HepG2 (cell line): ENCODE measurements around the gene SLC4A2. TPM values are rescaled to one million over a fixed set of nuclear protein-coding genes. Genes with fewer than 3 reads are reported as not detected.
A peak's percentile ranks its signal among the peaks of the same experiment; 100 is the strongest.

ENCODE experiments used
- E2F2 ChIP-seq: sonication (generic); formaldehyde crosslinking; IDR thresholded peaks from 2 replicates; pipeline ENCODE4 v1.4.0; 2020; ENCODE audit warnings: missing genetic modification reagents, borderline replicate concordance
- E2F5 ChIP-seq: sonication (generic); formaldehyde crosslinking; conservative IDR thresholded peaks from 2 replicates; pipeline ENCODE4 v1.4.0; 2020; ENCODE audit warnings: missing genetic modification reagents
- FOSL2 ChIP-seq: sonication (generic); formaldehyde crosslinking; IDR thresholded peaks from 2 replicates; pipeline ENCODE4 v1.4.0; 2020; ENCODE audit warnings: missing genetic modification reagents
- HNRNPL ChIP-seq: fragments of 200-400 bp; formaldehyde crosslinking; IDR thresholded peaks from 2 replicates; pipeline ENCODE4 v1.6.1; 2017; ENCODE audit warnings: mild to moderate bottlenecking, low read depth, low read length
- KDM3A ChIP-seq: IDR thresholded peaks from 2 replicates; pipeline ENCODE4 v1.6.1; 2018; ENCODE audit warnings: low read depth, missing compliant biosample characterization
- RBAK ChIP-seq: sonication (generic); formaldehyde crosslinking; IDR thresholded peaks from 2 replicates; pipeline ENCODE4 v1.5.1; 2020; ENCODE audit warnings: mild to moderate bottlenecking, missing genetic modification reagents
- SAP130 ChIP-seq: IDR thresholded peaks from 2 replicates; pipeline ENCODE4 v1.6.1; 2016; ENCODE audit warnings: low read depth
- SIN3B ChIP-seq: fragments of 150-350 bp; IDR thresholded peaks from 2 replicates; pipeline ENCODE4 v1.6.1; 2014; ENCODE audit warnings: low read length
- THAP11 ChIP-seq: IDR thresholded peaks from 2 replicates; pipeline ENCODE4 v1.6.1; 2016; ENCODE audit warnings: missing biosample characterization, missing genetic modification reagents
- ZFX ChIP-seq: sonication (generic); formaldehyde crosslinking; IDR thresholded peaks from 2 replicates; pipeline ENCODE4 v1.4.0; 2020; ENCODE audit warnings: mild to moderate bottlenecking, low read depth, missing genetic modification reagents, moderate library complexity
- ZNF20 ChIP-seq: sonication (generic); formaldehyde crosslinking; IDR thresholded peaks from 2 replicates; pipeline ENCODE4 v1.4.0; 2020; ENCODE audit warnings: mild to moderate bottlenecking, moderate library complexity, missing genetic modification reagents
- ZNF281 ChIP-seq: sonication (generic); formaldehyde crosslinking; IDR thresholded peaks from 2 replicates; pipeline ENCODE4 v1.4.0; 2020; ENCODE audit warnings: missing genetic modification reagents, borderline replicate concordance
- ZNF331 ChIP-seq: sonication (generic); formaldehyde crosslinking; IDR thresholded peaks from 2 replicates; pipeline ENCODE4 v1.4.0; 2020; ENCODE audit warnings: missing genetic modification reagents
- ZNF33B ChIP-seq: sonication (generic); formaldehyde crosslinking; IDR thresholded peaks from 2 replicates; pipeline ENCODE4 v1.5.1; 2020; ENCODE audit warnings: mild to moderate bottlenecking, missing genetic modification reagents
- ZNF362 ChIP-seq: sonication (generic); formaldehyde crosslinking; IDR thresholded peaks from 2 replicates; pipeline ENCODE4 v1.4.0; 2020; ENCODE audit warnings: missing genetic modification reagents, mild to moderate bottlenecking, borderline replicate concordance
- ZNF619 ChIP-seq: sonication (generic); formaldehyde crosslinking; IDR thresholded peaks from 2 replicates; pipeline ENCODE4 v1.4.0; 2020; ENCODE audit warnings: mild to moderate bottlenecking, missing genetic modification reagents
- ZNF678 ChIP-seq: sonication (generic); formaldehyde crosslinking; IDR thresholded peaks from 2 replicates; pipeline ENCODE4 v1.4.0; 2020; ENCODE audit warnings: mild to moderate bottlenecking, missing genetic modification reagents
- ZNF687 ChIP-seq: sonication (generic); formaldehyde crosslinking; IDR thresholded peaks from 2 replicates; pipeline ENCODE4 v1.5.1; 2020; ENCODE audit warnings: mild to moderate bottlenecking, missing genetic modification reagents, moderate library complexity
- polyA plus RNA-seq, 8 experiments: library from polyadenylated mRNA; depleted of rRNA in 3 of 8; stranded (reverse) in 7 of 8; unstranded in 1 of 8; fragments of >200 nt; fragmentation: Illumina TruSeq in 4 of 8; extraction: Trizol in 4 of 8; gene quantifications; 2 replicates each; pipeline versions ENCODE4 v1.2.1 to v1.2.3, GENCODE V29; 2011 to 2016; ENCODE audit warnings: low read depth in 4 of 8, missing spikeins in 1 of 8, mixed read lengths in 1 of 8; ENCODE audit not compliant: insufficient read depth in 1 of 8
- total RNA-seq, 5 experiments: library from RNA; depleted of rRNA; stranded (reverse); fragments of >200 nt; fragmentation: Illumina TruSeq; extraction: Trizol; gene quantifications; 2 replicates each; pipeline ENCODE4 v1.2.3, GENCODE V29; 2016; ENCODE audit warnings: low read depth in 1 of 5

SLC4A2 gene
- total and polyA plus RNA-seq, 2 of the 13 experiments (the other 11 are each of a cell fraction or from before 2014, with no cell fraction given): 51.9 to 73.4 TPM

GRCh38 chr7:151110941-151111645 lies 51.7 kb downstream of the SLC4A2 start (continued):
- TF ChIP-seq SAP130 (CRISPR knock-in tag) (peak; percentile 64), ZNF281 (CRISPR knock-in tag) (no peak), ZNF331 (CRISPR knock-in tag) (peak; percentile 31; the same call in 1 of the 2 replicates), ZNF687 (CRISPR knock-in tag) (peak; percentile 48), E2F5 (CRISPR knock-in tag) (no peak), ZNF619 (CRISPR knock-in tag) (0 out of 2 replicates have a peak, but pooled peaks have one; percentile 45), ZNF362 (CRISPR knock-in tag) (no peak), ZNF33B (no peak), SIN3B (no peak), THAP11 (CRISPR knock-in tag) (peak; percentile 79), ZNF678 (no peak), ZFX (peak; percentile 51; the same call in 1 of the 2 replicates), HNRNPL (0 out of 2 replicates have a peak, but pooled peaks have one; percentile 50), RBAK (no peak), KDM3A (CRISPR knock-in tag) (0 out of 2 replicates have a peak, but pooled peaks have one; percentile 35), E2F2 (CRISPR knock-in tag) (no peak), FOSL2 (peak; percentile 37; the same call in 1 of the 2 replicates), ZNF20 (CRISPR knock-in tag) (no peak)
